T-cell (primary cell): ENCODE results near the gene PARD3. TPM values are rescaled to one million over a fixed set of nuclear protein-coding genes. Genes with fewer than 3 reads are reported as not detected.

ENCODE experiments used
- ATAC-seq, 4 experiments: fragments of 200-7000 bp in 3 of 4; fragments of 150-1000 bp in 1 of 4; cut with Tn5 transposase; replicated peaks in 1 of 4; 1 replicate in 3 of 4; 2 replicates in 1 of 4; pipeline ENCODE4 v1.10.0; 2021; ENCODE audit warnings: moderate library complexity in 3 of 4, mild to moderate bottlenecking in 2 of 4, moderate number of reproducible peaks in 1 of 4
- CTCF ChIA-PET, 2 donors: fragments of 300-600 bp; sonication (Branson Sonifier 250); formaldehyde crosslinking; loops; one replicate each; lab custom pipeline; 2022; ENCODE audit warnings: antibody characterized with exemption in 2 of 2; lab: Charles Lee
- POLR2A ChIA-PET, 2 donors: fragments of 300-600 bp; sonication (Branson Sonifier 250); formaldehyde crosslinking; loops; one replicate each; lab custom pipeline; 2022; ENCODE audit warnings: antibody characterized with exemption in 2 of 2; lab: Charles Lee
- DNase-seq, 35 experiments: peaks; one replicate each; pipeline versions ENCODE4 v3.0.0 to v3.0.0-alpha.2; 2013 to 2023
- H3K27ac ChIP-seq: one replicate; pipeline ENCODE4 v1.5.1; 2013; ENCODE audit warnings: low read length
- H3K27me3 ChIP-seq, 2 experiments: replicated peaks in 1 of 2; 1 replicate in 1 of 2; 2 replicates in 1 of 2; pipeline versions ENCODE4 v1.6.1 to v1.7.0; 2013; ENCODE audit warnings: low read length in 1 of 2, mixed read lengths in 1 of 2; ENCODE audit not compliant: control insufficient read depth in 2 of 2, insufficient read depth in 2 of 2; ENCODE audit errors: extremely low read depth in 1 of 2
- H3K36me3 ChIP-seq, 2 donors: 1 replicate in 1 of 2; 2 replicates in 1 of 2; pipeline versions ENCODE4 v1.6.1 to v1.7.0; 2013; ENCODE audit warnings: low read length in 1 of 2; ENCODE audit not compliant: control insufficient read depth in 2 of 2, insufficient read depth in 1 of 2; ENCODE audit errors: extremely low read depth in 1 of 2
- H3K4me1 ChIP-seq, 2 experiments: 1 replicate in 1 of 2; 2 replicates in 1 of 2; pipeline versions ENCODE4 v1.6.1 to v1.7.0; 2013; ENCODE audit warnings: low read length in 2 of 2, mixed read lengths in 1 of 2; ENCODE audit not compliant: insufficient read depth in 2 of 2, control insufficient read depth in 1 of 2; ENCODE audit errors: extremely low read depth in 1 of 2
- H3K4me3 ChIP-seq, 2 donors: 1 replicate in 1 of 2; 2 replicates in 1 of 2; pipeline versions ENCODE4 v1.5.1 to v1.7.0; 2013; ENCODE audit warnings: mild to moderate bottlenecking in 2 of 2, low read length in 1 of 2, moderate library complexity in 1 of 2; ENCODE audit not compliant: control insufficient read depth in 1 of 2; ENCODE audit errors: extremely low read depth in 1 of 2
- H3K9me3 ChIP-seq: 2 replicates; pipeline ENCODE4 v1.7.0; 2013
- H3K27ac Mint-ChIP-seq, 2 donors: one replicate each; pipeline ENCODE4 v1.8.0; 2020 to 2021; ENCODE audit warnings: mild to moderate bottlenecking in 2 of 2, mixed read lengths in 2 of 2
- H3K27me3 Mint-ChIP-seq, 2 donors: one replicate each; pipeline ENCODE4 v1.8.0; 2021 to 2022; ENCODE audit warnings: mixed read lengths in 2 of 2
- H3K36me3 Mint-ChIP-seq: one replicate; pipeline ENCODE4 v1.8.0; 2021; ENCODE audit warnings: mixed read lengths
- H3K4me1 Mint-ChIP-seq, 3 donors: one replicate each; pipeline ENCODE4 v1.8.0; 2020 to 2022; ENCODE audit warnings: mixed read lengths in 3 of 3, mild to moderate bottlenecking in 1 of 3
- H3K4me3 Mint-ChIP-seq, 3 donors: one replicate each; pipeline ENCODE4 v1.8.0; 2020 to 2022; ENCODE audit warnings: mild to moderate bottlenecking in 3 of 3, mixed read lengths in 3 of 3, moderate library complexity in 3 of 3
- H3K9me3 Mint-ChIP-seq, 3 donors: one replicate each; pipeline ENCODE4 v1.8.0; 2020 to 2022; ENCODE audit warnings: mixed read lengths in 3 of 3
- WGBS: methylation state at CpG from one replicate; pipeline ENCODE4 v1.1.5; 2013; ENCODE audit warnings: missing lambda C conversion rate; ENCODE audit not compliant: insufficient coverage; 5-methylcytosine and 5-hydroxymethylcytosine counted together
- total RNA-seq, 35 experiments: library from RNA in 6 of 35; stranded (reverse) in 6 of 35; fragments of 120-200 nt in 1 of 35; gene quantifications; one replicate each; pipeline versions ENCODE4 v1.2.1 to v1.2.4 and lab custom pipeline; 2013 to 2026

Gene PARD3
- total RNA-seq, 5 donors from 2014 or later (not counting 1 experiment from before 2014, with no cell fraction given) = 0.36 to 0.92 (median 0.65) TPM

DNA sequence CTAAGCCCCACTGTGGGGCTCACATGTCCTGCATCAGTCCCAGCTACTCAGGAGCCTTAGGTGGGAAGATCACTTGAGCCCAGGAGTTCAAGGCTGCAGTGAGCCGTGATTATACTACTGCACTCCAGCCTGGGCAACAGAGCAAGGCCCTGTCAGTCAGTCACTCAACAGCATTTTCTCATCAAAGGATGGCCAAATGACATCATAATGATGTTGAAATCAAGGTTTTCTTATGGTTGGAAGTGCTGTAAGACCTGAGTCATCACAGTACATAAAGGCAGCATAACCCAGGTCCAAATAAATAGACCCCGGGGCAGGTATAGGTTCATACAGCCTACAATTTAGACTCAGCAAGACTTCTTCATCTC lies 341.1 kb downstream of the PARD3 start:
- H3K9me3 ChIP-seq = no peaks in the 10 kb centered on the region
- H3K27ac Mint-ChIP-seq = no peak overlapping the region
- H3K36me3 Mint-ChIP-seq = no peaks in the 10 kb centered on the region
- WGBS = 100% methylated on average over 1 of the region's 2 CpGs
- no peaks in the 10 kb centered on the region for H3K4me1 ChIP-seq
- H3K4me3 Mint-ChIP-seq = no peak overlapping the region
- POLR2A ChIA-PET = no interaction called here
- no peaks in the 10 kb centered on the region for H3K27me3 Mint-ChIP-seq
- H3K9me3 Mint-ChIP-seq = no peaks in the 10 kb centered on the region
- H3K4me1 Mint-ChIP-seq = no peaks in the 10 kb centered on the region
- H3K4me3 ChIP-seq = no peak overlapping the region
- CTCF ChIA-PET = no interaction called here
- DNase-seq = no peak
- no peak for ATAC-seq
- H3K27me3 ChIP-seq = no peaks in the 10 kb centered on the region
- H3K27ac ChIP-seq = no peak overlapping the region
- H3K36me3 ChIP-seq = no peaks in the 10 kb centered on the region

DNA sequence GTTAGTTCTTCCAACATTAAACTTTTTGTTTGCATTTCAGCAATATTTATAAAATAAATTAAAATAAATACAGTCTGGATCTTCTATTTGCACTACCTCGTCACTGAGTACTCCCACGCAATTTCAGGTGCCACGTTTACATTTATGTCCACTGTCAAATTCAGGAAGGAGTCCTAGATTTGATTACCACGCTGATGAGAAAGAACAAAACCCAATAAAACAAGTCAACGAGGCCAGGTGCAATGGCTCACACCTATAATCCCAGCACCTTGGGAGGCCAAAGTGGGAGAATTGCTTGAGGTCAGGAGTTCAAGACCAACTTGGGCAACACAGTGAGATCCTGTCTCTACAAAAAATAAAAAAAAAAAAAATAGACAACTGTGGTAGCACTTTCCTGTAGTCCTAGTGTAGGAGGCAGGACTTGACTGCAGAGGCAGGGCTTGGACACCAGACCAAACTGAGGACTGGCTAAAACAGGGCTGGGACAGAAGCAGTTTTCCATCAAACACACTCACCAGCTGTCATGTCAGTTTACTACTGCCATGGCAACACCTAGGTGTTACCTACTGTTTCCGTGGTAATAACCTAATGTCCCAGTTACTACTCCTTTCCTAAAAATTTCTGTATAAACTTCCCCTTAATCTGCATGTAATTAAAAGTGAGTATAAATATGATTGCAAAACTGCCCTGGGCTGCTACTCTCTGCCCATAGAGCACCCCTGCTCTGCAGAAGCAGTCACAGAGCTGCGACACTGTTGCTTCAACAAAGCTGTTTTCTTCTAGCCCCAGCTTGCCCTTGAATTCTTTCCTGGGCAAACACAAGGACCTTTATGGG lies 341.7 kb downstream of the PARD3 start:
- ATAC-seq = no peak

DNA sequence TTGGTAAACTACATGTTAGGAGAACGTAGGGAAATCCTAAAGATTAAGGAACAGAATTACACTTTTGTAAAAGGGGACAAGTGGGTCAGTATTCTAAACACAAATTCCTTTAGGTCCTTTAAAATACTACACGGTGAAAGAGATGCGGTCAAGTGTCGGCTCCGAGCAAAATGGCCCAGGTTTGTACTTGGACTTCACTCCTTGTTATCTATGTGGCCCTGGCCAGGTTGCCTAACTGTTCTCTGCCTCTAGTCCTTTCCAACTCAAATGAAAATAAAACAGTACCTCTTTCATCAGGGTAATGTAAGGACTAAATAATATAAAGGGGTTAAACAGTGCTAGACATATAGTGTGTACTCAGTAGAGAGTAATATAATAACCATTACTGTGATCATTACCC lies 344.8 kb downstream of the PARD3 start:
- Mint-ChIP-seq H3K27me3 (peaks cover 0 to 1% of the 10 kb centered on the region in 2 donors), H3K4me3 (no peak overlapping the region)
- no CpG with 5 or more reads among the region's 5 CpGs for WGBS

More for the DNA sequence above, 341.7 kb downstream of the PARD3 start:
- Mint-ChIP-seq H3K4me1 (no peaks in the 10 kb centered on the region), H3K36me3 (no peaks in the 10 kb centered on the region), H3K27me3 (peaks cover 0 to 1% of the 10 kb centered on the region in 2 donors), H3K9me3 (no peaks in the 10 kb centered on the region), H3K4me3 (no peak overlapping the region), H3K27ac (no peak overlapping the region)
- 90% methylated on average over 5 of the region's 7 CpGs for WGBS
- Histone ChIP-seq H3K27ac (no peak overlapping the region), H3K36me3 (no peaks in the 10 kb centered on the region), H3K27me3 (no peaks in the 10 kb centered on the region), H3K4me3 (no peak overlapping the region), H3K4me1 (no peaks in the 10 kb centered on the region), H3K9me3 (no peaks in the 10 kb centered on the region)
- ChIA-PET POLR2A (no interaction called here), CTCF (no interaction called here)
- DNase-seq = no peak

DNA sequence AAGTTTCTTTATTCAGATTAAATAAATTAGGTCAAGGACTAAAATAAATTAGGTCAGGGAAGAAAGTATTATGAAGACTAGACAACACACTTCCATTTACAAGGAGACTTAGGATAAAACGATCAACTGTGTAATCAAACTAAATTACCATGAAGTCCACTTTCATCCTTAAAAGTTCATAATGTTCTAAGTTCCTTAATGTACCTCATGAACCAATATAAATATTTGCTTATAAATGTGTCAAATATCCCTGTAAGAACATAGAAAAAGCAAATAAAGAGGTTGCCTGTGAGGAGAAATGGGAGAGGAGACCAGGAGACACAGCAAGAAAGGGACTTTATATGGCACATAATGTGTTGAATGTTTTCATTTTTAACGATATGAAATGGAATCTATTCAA lies 345.6 kb downstream of the PARD3 start:
- no peaks in the 10 kb centered on the region for H3K9me3 ChIP-seq
- DNase-seq (no peak), ATAC-seq (no peak)
- WGBS = no CpG with 5 or more reads among the region's 2 CpGs
- H3K4me3 Mint-ChIP-seq = no peak overlapping the region
- no peaks in the 10 kb centered on the region for H3K27me3 ChIP-seq
- no peaks in the 10 kb centered on the region for H3K4me1 Mint-ChIP-seq
- CTCF ChIA-PET = no interaction called here
- H3K27ac ChIP-seq = no peak overlapping the region
- no peaks in the 10 kb centered on the region for H3K36me3 ChIP-seq
- no peaks in the 10 kb centered on the region for H3K4me1 ChIP-seq
- peaks cover 0 to 1% of the 10 kb centered on the region in 2 donors for H3K27me3 Mint-ChIP-seq
- H3K4me3 ChIP-seq = no peak overlapping the region
- no peak overlapping the region for H3K27ac Mint-ChIP-seq
- POLR2A ChIA-PET = no interaction called here
- H3K9me3 Mint-ChIP-seq = no peaks in the 10 kb centered on the region
- no peaks in the 10 kb centered on the region for H3K36me3 Mint-ChIP-seq

More for the DNA sequence above, 344.8 kb downstream of the PARD3 start:
- no peak overlapping the region for H3K4me3 ChIP-seq
- H3K4me1 ChIP-seq = no peaks in the 10 kb centered on the region
- DNase-seq (no peak), ATAC-seq (no peak)
- no peak overlapping the region for H3K27ac ChIP-seq
- Mint-ChIP-seq H3K36me3 (no peaks in the 10 kb centered on the region), H3K27ac (no peak overlapping the region), H3K9me3 (no peaks in the 10 kb centered on the region), H3K4me1 (no peaks in the 10 kb centered on the region)
- H3K27me3 ChIP-seq = no peaks in the 10 kb centered on the region
- POLR2A ChIA-PET = no interaction called here
- no peaks in the 10 kb centered on the region for H3K36me3 ChIP-seq
- CTCF ChIA-PET = no interaction called here
- no peaks in the 10 kb centered on the region for H3K9me3 ChIP-seq

DNA sequence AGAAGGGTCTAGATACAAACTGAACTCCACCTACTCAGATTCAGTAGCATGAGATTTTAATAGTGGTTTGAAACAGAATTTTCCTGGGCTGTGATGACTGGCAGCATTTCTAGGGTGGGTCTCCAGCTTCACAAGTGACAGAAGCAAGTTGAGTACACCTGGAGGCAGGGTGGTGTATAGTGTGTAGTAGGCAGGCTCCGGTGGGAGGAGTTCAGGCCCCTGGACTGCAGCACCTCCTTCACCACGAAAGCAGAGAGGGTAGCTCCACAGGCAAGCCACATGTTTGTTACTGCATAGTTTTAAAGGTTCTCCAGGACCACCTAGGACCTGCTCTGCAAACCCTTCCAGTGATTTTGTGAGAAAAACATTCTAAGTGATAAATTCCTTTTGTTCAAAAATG lies 347.2 kb downstream of the PARD3 start:
- ATAC-seq = no peak
- no peak overlapping the region for H3K4me3 Mint-ChIP-seq
- no peaks in the 10 kb centered on the region for H3K36me3 ChIP-seq

DNA sequence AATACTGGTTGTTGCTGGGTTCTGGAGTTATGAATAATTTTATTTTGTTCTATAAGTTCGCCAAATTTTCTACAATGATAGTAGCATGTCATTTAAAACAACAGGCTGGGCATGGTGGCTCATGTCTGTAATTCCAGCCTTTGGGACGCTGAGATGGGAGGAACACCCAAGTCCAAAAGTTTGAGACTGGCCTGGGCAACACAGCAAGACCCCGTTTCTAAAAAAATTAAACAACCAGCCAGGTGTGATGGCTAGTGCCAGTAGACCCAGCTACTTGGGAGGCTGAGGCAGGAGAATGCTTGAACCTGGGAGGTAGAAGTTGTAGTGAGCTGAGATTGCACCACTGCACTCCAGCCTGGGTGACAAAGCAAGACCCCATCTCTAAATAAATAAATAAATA lies 347.7 kb downstream of the PARD3 start:
- H3K4me3 Mint-ChIP-seq = no peak overlapping the region
- H3K9me3 ChIP-seq = no peaks in the 10 kb centered on the region
- no peaks in the 10 kb centered on the region for H3K4me1 Mint-ChIP-seq
- no peak overlapping the region for H3K27ac ChIP-seq
- CTCF ChIA-PET = no interaction called here
- no peaks in the 10 kb centered on the region for H3K4me1 ChIP-seq
- no peaks in the 10 kb centered on the region for H3K27me3 ChIP-seq
- H3K27me3 Mint-ChIP-seq = peaks cover 0 to 1% of the 10 kb centered on the region in 2 donors
- no peaks in the 10 kb centered on the region for H3K9me3 Mint-ChIP-seq
- no peak overlapping the region for H3K4me3 ChIP-seq
- 75% methylated on average over 2 of the region's 3 CpGs for WGBS
- H3K27ac Mint-ChIP-seq = no peak overlapping the region
- H3K36me3 ChIP-seq = no peaks in the 10 kb centered on the region
- H3K36me3 Mint-ChIP-seq = no peaks in the 10 kb centered on the region
- POLR2A ChIA-PET = no interaction called here
- ATAC-seq = no peak
- DNase-seq = no peak

More for the DNA sequence above, 347.2 kb downstream of the PARD3 start:
- H3K9me3 ChIP-seq = no peaks in the 10 kb centered on the region
- CTCF ChIA-PET = no interaction called here
- POLR2A ChIA-PET = no interaction called here
- H3K4me1 ChIP-seq = no peaks in the 10 kb centered on the region
- no peaks in the 10 kb centered on the region for H3K27me3 ChIP-seq
- Mint-ChIP-seq H3K4me1 (no peaks in the 10 kb centered on the region), H3K9me3 (no peaks in the 10 kb centered on the region), H3K36me3 (no peaks in the 10 kb centered on the region), H3K27ac (no peak overlapping the region), H3K27me3 (peaks cover 0 to 1% of the 10 kb centered on the region in 2 donors)
- no peak overlapping the region for H3K27ac ChIP-seq
- no peak for DNase-seq
- H3K4me3 ChIP-seq = no peak overlapping the region
- no CpG with 5 or more reads among the region's 2 CpGs for WGBS
